A673 (cell line): Measurements from ENCODE around the gene ARV1. TPM values are rescaled to one million over a fixed set of nuclear protein-coding genes. Genes with fewer than 3 reads are reported as not detected.
"Not testable (repeated sequence)": the region's sequence is repeated elsewhere in the genome, so short reads cannot be mapped to it uniquely, and the experiment has no call there.

Source experiments
- BruUV-seq: library from RNA; stranded (reverse); fragments of 400-500 nt; replicated peaks from 2 replicates; lab custom pipeline; 2021; lab: Mats Ljungman, UMichigan
- CTCF ChIA-PET: fragments of 300-600 bp; sonication (Branson Sonifier 250); formaldehyde crosslinking; loops from one replicate; lab custom pipeline; 2022; ENCODE audit warnings: antibody characterized with exemption; lab: Charles Lee
- POLR2A ChIA-PET: fragments of 300-600 bp; sonication (Branson Sonifier 250); formaldehyde crosslinking; loops from one replicate; lab custom pipeline; 2022; ENCODE audit warnings: antibody characterized with exemption; ENCODE audit not compliant: low non-redundant PET; lab: Charles Lee
- DNase-seq: peaks from one replicate; pipeline ENCODE4 v3.0.0-alpha.2; 2015; ENCODE audit warnings: low spot score
- H3K27ac ChIP-seq: fragments of 200-600 bp; sonication (generic); 2 replicates; pipeline ENCODE4 v1.5.1; 2016; ENCODE audit warnings: mixed run types, low read depth, mild to moderate bottlenecking, mixed read lengths, antibody characterized with exemption, low read length; ENCODE audit not compliant: poor library complexity, severe bottlenecking
- H3K27me3 ChIP-seq: fragments of 200-600 bp; sonication (generic); replicated peaks from 2 replicates; pipeline ENCODE4 v1.6.1; 2017; ENCODE audit warnings: mixed run types, low read depth, mild to moderate bottlenecking, mixed read lengths, antibody characterized with exemption, low read length; ENCODE audit not compliant: insufficient read depth, poor library complexity
- H3K36me3 ChIP-seq: fragments of 200-600 bp; sonication (generic); 2 replicates; pipeline ENCODE4 v1.6.1; 2016; ENCODE audit warnings: mixed run types, mild to moderate bottlenecking, mixed read lengths, antibody characterized with exemption, low read length; ENCODE audit not compliant: insufficient read depth, poor library complexity, severe bottlenecking
- H3K4me1 ChIP-seq: fragments of 200-600 bp; sonication (generic); 2 replicates; pipeline ENCODE4 v1.6.1; 2017; ENCODE audit warnings: mixed run types, mild to moderate bottlenecking, mixed read lengths, antibody characterized with exemption, low read length; ENCODE audit not compliant: insufficient read depth, poor library complexity, severe bottlenecking
- H3K4me3 ChIP-seq: fragments of 200-600 bp; sonication (generic); 2 replicates; pipeline ENCODE4 v1.5.1; 2016; ENCODE audit warnings: low read depth, mixed run types, mild to moderate bottlenecking, mixed read lengths, low read length; ENCODE audit not compliant: poor library complexity, severe bottlenecking
- H3K9me3 ChIP-seq: fragments of 200-600 bp; sonication (generic); 2 replicates; pipeline ENCODE4 v1.6.1; 2016; ENCODE audit warnings: mixed run types, low read depth, mild to moderate bottlenecking, mixed read lengths, antibody characterized with exemption, low read length; ENCODE audit not compliant: poor library complexity, severe bottlenecking
- EZH2 ChIP-seq: fragments of 200-600 bp; sonication (generic); IDR thresholded peaks from 2 replicates; pipeline ENCODE4 v1.6.1; 2017; ENCODE audit warnings: borderline replicate concordance, low read depth, mild to moderate bottlenecking, mixed read lengths, antibody characterized with exemption, low read length; ENCODE audit not compliant: poor library complexity, severe bottlenecking
- intact Hi-C: fragments of 100-400 bp; cut with micrococcal nuclease; formaldehyde crosslinking; loops from one replicate; pipeline ENCODE4 v1.10.0; 2022; ENCODE audit not compliant: unreplicated experiment
- total RNA-seq: library from RNA; stranded (reverse); gene quantifications from 2 replicates; pipeline ENCODE4 v1.2.3, GENCODE V29; 2021
- TF ChIP-seq, protein P1 (sequence below): fragments of 300-800, 200-600 bp; sonication (generic); conservative IDR thresholded peaks from 2 replicates; pipeline ENCODE4 v1.5.1; 2017; ENCODE audit warnings: low read depth, mild to moderate bottlenecking, antibody characterized with exemption, low read length, moderate library complexity, mixed read lengths

Gene ARV1
- total RNA-seq, 1 experiment from 2014 or later: 27.3 TPM

DNA sequence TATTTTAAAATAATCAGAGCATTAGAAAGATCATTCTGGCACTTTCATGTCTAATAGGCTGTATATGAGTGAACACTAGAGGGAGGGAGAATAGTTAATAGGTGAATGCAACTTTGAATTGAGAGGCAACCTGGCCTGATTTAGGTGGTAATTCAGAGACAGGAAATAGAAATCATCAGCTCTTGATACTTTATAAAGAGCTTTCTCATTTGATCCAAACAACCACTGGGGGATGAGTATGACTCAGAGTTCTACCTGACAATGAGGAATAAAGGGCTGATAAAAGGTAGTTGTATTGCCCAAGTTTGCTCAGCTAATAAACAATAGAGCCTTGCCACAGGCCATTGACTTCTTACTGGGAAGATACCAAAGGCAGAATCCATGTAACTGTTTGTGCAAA, 66.4 kb downstream of the ARV1 start:
- Histone ChIP-seq H3K27ac (no peak overlapping the region), H3K27me3 (peaks cover 35% of the 10 kb centered on the region), H3K4me3 (no peak overlapping the region), H3K4me1 (peaks cover 10% of the 10 kb centered on the region), H3K36me3 (no peaks in the 10 kb centered on the region), H3K9me3 (peaks cover 9% of the 10 kb centered on the region)
- intact Hi-C loops: no loop called here
- TF ChIP-seq, protein P1, sequence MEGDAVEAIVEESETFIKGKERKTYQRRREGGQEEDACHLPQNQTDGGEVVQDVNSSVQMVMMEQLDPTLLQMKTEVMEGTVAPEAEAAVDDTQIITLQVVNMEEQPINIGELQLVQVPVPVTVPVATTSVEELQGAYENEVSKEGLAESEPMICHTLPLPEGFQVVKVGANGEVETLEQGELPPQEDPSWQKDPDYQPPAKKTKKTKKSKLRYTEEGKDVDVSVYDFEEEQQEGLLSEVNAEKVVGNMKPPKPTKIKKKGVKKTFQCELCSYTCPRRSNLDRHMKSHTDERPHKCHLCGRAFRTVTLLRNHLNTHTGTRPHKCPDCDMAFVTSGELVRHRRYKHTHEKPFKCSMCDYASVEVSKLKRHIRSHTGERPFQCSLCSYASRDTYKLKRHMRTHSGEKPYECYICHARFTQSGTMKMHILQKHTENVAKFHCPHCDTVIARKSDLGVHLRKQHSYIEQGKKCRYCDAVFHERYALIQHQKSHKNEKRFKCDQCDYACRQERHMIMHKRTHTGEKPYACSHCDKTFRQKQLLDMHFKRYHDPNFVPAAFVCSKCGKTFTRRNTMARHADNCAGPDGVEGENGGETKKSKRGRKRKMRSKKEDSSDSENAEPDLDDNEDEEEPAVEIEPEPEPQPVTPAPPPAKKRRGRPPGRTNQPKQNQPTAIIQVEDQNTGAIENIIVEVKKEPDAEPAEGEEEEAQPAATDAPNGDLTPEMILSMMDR: no peak
- TF ChIP-seq EZH2: no peak
- no peak for DNase-seq
- CTCF ChIA-PET: no interaction called here
- no TSS peak for BruUV-seq
- POLR2A ChIA-PET: no interaction called here

DNA sequence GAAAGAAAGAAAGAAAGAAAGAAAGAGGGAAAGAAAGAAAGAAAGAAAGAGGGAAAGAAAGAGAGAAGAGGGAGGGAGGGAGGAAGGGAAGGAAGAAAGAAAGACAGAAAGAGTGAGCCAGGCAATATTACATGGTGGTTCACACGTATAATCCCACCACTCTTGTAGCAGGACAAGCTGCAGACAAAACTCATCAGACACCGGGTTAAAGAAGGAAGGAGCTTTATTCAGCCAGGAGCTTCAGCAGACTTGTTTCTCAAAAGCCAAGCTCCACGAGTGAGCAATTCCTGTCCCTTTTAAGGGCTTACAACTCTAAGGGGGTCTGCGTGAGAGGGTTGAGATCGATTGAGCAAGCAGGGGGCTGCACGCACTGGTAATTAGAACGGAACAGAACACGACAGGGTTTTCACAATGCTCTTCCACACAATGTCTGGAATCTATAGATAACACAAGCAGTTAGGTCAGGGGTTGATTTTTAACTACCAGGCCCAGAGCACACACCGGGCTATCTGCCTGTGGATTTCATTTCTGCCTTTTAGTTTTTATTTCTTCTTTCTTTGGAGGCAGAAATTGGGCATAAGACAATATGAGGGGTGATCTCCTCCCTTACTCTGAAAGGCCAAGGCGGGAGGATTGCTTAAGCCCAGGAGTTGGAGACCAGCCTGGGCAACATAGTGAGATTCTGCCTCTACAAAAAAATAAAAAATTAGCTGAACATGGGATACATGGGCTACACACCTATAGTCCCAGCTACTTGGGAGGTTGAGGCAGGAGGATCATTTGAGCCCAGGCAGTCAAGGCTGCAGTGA, 67.2 kb downstream of the ARV1 start:
- BruUV-seq, H3K36me3 ChIP-seq, CTCF ChIA-PET, DNase-seq, H3K4me3 ChIP-seq, POLR2A ChIA-PET, H3K27ac ChIP-seq, H3K9me3 ChIP-seq, H3K4me1 ChIP-seq, intact Hi-C loops: not testable (repeated sequence)
- peaks cover 35% of the 10 kb centered on the region for H3K27me3 ChIP-seq

DNA sequence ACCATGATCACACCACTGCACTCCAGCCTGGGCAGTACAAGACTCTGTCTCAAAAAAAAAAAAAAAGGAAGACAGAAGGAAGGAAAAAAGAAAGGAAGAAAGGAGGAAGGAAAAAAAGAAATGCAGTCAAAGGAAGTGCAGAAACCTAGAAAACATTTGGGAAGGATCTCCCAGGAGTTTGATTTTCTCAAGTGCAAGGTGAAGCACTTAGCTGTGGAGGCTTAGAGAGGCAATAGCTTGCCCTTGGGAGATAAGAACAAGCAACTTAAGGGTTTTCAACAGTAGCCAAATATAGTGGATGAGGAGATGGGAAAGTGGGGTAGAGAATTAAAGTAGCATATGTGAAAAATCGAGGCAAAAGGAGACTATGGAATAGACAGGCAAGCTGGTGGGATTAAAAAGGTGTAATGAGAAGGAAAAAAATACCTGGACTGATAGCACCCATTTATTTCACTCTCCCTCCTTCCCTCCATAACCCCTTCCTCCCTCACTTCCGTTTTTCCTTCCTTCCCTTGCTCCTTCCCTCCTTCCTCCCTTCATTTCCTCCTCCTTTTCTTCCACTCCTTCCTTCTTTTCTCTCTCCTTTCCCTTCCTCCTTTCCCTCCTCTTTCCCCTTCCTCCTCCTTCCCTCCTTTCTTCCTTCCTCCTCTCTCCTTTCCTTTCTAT, 68.0 kb downstream of the ARV1 start:
- H3K36me3 ChIP-seq: no peaks in the 10 kb centered on the region
- POLR2A ChIA-PET: no interaction called here
- no peak overlapping the region for H3K4me3 ChIP-seq
- intact Hi-C loops: no loop called here
- peaks cover 35% of the 10 kb centered on the region for H3K27me3 ChIP-seq
- DNase-seq: no peak
- H3K27ac ChIP-seq: no peak overlapping the region
- TF ChIP-seq, protein P1: no peak
- no peak for TF ChIP-seq EZH2
- peaks cover 9% of the 10 kb centered on the region for H3K9me3 ChIP-seq
- no TSS peak for BruUV-seq
- H3K4me1 ChIP-seq: no peaks in the 10 kb centered on the region
- CTCF ChIA-PET: no interaction called here

DNA sequence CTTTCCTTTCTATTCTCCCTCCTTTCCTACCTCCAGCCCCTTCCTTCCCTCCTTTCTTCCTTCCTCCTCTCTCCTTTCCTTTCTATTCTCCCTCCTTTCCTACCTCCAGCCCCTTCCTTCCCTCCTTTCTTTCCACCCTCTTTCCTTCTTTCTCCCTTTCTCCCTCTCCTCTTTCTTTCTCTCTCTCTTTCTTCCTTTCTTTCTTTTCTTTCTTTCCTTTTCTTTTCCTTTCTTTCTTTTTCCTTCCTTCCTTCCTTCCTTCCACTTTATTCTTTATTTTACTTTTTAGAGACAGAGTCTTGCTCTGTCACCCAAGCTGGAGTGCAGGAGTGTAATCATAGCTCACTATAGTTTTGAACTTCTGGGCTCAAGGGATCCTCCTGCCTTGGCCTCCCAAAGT, 68.6 kb downstream of the ARV1 start:
- intact Hi-C loops, BruUV-seq: not testable (repeated sequence)

DNA sequence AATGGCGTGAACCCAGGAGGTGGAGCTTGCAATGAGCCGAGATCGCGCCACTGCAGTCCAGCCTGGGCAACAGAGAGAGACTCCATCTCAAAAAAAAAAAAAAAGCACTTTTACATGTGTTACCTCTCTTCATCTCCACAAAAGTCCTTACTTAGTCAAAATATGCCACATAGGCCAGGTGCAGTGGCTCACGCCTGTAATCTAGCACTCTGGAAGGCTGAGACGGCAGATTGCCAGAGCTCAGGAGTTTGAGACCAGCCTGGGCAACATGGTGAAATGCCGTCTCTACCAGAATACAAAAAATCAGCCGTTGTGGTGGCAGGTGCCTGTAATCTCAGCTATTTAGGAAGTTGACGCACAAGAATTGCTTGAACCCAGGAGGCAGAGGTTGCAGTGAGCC, 69.5 kb downstream of the ARV1 start:
- H3K9me3 ChIP-seq, intact Hi-C loops, H3K36me3 ChIP-seq, BruUV-seq, DNase-seq, H3K27ac ChIP-seq, POLR2A ChIA-PET, H3K4me1 ChIP-seq, H3K4me3 ChIP-seq, CTCF ChIA-PET: not testable (repeated sequence)
- peaks cover 35% of the 10 kb centered on the region for H3K27me3 ChIP-seq

More for the DNA sequence above, 68.6 kb downstream of the ARV1 start:
- POLR2A ChIA-PET, H3K4me3 ChIP-seq, H3K36me3 ChIP-seq, H3K4me1 ChIP-seq, H3K27ac ChIP-seq, CTCF ChIA-PET, DNase-seq, H3K9me3 ChIP-seq: not testable (repeated sequence)
- peaks cover 35% of the 10 kb centered on the region for H3K27me3 ChIP-seq
